Limb (tissue), 2 donors: ENCODE measurements around the gene DAPL1.
"Not testable (repeated sequence)": the region's sequence is repeated elsewhere in the genome, so short reads cannot be mapped to it uniquely, and the experiment has no call there.

Experiments used
- DNase-seq, 2 donors: peaks; one replicate each; pipeline ENCODE4 v3.0.0-alpha.2; 2016; ENCODE audit errors: extremely low spot score in 2 of 2

The DAPL1 gene

GRCh38 chr2:158822193-158822592 is 27.1 kb downstream of the DAPL1 start:
- DNase-seq: no peak

GRCh38 chr2:158823486-158824237 is 28.5 kb downstream of the DAPL1 start:
- no peak for DNase-seq

DNA sequence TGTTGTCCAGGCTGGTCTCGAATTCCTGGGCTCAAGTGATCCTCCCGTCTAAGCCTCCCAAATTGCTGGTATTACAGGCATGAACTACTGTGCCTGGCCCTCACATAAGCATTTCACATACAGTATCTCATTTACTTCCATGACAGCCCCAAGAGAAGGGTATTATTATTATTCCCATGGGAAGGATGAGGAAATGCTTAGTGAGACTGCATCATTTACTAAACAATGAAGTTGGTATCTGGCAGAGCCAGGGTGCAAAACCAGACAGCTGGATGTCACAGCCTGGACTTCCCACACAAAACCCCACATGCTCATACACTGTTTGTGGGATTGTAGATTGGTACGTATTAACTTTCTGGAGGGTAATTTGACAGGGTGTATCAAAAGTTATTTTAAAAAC is 29.9 kb downstream of the DAPL1 start:
- DNase-seq: no peak

- DNase-seq: no peak
Measured at GRCh38 chr2:158826965-158827364, 31.8 kb downstream of the DAPL1 start.

GRCh38 chr2:158828378-158829164 is 33.5 kb downstream of the DAPL1 start:
- DNase-seq: no peak

DNA sequence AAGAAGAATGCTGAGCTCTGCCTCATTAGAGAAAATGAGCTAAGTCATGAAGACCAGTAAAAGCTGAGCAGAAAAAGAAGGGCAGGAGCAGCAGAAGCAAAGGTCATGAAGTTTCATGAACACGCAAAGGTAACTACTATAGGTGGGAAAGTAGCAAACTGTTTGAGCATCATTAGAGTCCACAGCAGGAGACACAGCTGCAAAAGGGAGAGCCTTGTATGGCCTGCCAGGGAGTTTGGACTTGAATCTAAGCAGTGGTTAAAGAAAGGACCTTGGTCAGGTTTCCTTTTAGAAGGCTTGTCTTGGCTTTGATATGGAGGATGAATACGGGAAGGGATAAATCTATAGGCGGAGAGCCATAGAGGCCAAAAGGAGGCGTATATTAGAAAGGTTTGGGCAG is 34.0 kb downstream of the DAPL1 start:
- no peak for DNase-seq

GRCh38 chr2:158830201-158830600 is 35.1 kb downstream of the DAPL1 start:
- DNase-seq: no peak

DNA sequence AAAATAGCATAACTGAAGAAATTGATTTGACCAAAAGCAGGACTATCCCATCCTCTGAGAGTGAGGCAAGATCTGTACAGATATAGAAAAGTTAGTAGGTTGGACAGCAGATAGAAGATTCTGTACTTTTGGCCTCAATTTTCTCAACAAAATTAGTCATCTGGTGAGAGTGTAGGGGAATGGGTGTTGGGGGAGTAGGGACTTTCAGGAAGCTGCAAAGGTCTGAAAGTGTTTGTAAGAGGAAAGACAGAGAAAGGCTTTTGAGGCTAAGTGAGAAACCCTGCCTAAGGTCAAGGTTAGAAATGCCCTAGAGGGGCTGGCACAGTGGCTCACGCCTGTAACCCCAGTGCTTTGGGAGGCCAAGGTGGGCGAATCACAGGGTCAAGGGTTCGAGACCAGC is 40.3 kb downstream of the DAPL1 start:
- DNase-seq: no peak

DNA sequence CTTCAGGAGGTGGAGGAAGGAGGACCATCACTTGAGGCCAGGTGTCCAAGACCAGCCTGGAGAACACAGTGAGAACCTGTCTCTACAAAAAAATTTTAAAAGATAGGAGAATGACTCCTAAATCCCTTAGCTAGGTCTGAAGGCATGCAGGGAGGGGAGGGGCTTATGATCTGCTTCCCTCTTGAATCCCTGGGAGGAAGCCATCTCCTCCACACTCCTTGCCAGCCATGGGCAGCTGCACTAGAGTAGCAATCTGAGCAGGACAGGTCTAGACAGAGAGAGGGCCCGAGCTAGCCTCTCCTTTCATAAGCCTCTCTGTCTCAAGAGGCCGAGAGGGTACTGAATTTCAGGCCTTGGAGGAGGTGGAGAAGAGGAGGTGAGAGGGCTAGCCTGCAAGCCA is 42.5 kb downstream of the DAPL1 start:
- no peak for DNase-seq

GRCh38 chr2:158841850-158842249 is 46.7 kb downstream of the DAPL1 start:
- peak in 1 of 2 donors; percentile 12 for DNase-seq

GRCh38 chr2:158845444-158845843 is 50.3 kb downstream of the DAPL1 start:
- no peak for DNase-seq

DNA sequence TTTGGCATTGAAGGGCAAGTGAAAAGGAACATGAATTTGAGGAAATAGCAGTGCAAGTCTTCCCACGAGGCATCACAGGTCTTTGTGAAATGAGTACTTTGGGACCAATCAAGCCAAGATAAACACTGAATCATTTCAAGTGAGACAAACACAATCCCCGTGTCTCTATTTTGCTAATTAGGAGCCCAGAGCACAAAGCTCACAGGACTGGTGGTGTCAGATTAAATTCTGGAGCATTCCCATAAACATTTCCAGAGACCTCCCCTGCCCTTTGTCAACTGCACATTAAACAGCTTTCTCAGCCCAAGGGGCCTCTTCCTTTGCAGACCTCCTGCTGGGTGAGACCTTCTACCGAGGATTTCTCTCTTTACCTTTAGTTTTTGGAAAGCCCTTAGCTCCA is 50.7 kb downstream of the DAPL1 start:
- no peak for DNase-seq

- DNase-seq: not testable (repeated sequence)
Measured at GRCh38 chr2:158847526-158847925, 52.4 kb downstream of the DAPL1 start.

DNA sequence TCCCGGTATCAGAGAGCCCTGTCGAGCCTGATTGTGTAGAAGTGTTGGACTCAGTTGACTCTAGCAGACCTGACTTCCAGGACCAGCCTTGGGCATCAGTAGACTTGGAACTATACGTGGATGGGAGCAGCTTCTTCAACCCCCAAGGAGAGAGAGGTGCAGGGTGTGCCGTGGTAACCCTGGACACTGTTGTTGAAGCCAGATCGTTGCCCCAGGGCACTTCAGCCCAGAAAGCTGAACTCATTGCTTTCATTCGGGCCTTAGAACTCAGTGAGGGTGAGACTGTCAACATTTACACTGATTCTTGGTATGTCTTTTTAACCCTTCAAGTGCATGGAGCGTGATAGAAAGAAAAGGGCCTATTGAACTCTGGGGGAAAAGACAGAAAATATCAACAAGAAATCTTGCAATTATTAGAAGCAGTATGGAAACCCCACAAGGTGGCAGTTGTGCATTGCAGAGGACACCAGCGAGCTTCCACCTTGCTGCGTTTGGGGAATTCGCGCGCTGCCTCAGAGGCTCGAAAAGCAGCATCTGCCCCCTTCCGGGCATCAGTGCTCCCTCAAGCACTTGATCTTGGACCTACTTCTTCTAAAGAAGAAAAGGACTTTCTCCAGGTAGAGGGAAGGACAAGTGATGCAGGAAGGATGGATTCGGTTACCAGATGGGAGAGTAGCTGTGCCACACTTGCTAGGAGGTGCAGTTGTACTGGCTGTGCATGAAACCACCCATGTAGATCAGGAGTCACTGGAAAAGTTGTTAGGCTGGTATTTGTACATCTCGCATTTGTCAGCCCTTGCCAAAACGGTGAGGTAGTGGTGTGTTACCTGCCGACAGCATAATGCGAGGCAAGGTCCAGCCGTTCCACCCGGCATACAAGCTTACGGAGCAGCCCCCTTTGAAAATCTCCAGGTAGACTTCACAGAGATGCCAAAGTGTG is 53.2 kb downstream of the DAPL1 start:
- DNase-seq: not testable (repeated sequence)

- not testable (repeated sequence) for DNase-seq
Measured at GRCh38 chr2:158860179-158860578, 65.1 kb downstream of the DAPL1 start.

GRCh38 chr2:158861626-158862025 is 66.5 kb downstream of the DAPL1 start:
- DNase-seq: not testable (repeated sequence)

- DNase-seq: not testable (repeated sequence)
Measured at GRCh38 chr2:158865469-158865868, 70.4 kb downstream of the DAPL1 start.
